ENCODE measurements around the gene KRI1.
"Not testable (repeated sequence)": the region's sequence is repeated elsewhere in the genome, so short reads cannot be mapped to it uniquely, and the experiment has no call there.

The KRI1 gene

DNA sequence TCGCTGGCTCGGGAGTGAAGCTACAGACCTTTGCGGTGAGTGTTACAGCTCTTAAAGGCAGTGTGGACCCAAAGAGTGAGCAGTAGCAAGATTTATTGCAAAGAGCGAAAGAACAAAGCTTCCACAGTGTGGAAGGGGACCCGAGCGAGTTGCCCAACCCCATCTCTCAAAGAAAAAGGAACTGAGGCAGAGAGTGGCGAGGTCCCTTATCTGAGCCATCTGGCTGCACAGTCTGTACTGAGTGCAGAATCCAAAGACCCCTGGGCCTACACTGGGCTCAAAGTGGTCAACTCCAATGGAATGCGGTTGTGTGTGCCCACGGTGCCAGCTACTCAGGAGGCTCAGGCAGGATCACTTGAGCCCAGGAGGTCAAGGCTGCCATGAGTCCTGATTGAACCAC is 26.8 kb downstream of the KRI1 start:
- H3K36me3 ChIP-seq (ENCODE audit: control insufficient read depth in 5 of 5, insufficient read depth in 5 of 5, low read length in 5 of 5); H3K4me3 ChIP-seq (ENCODE audit: low read depth in 1 of 5, low read length in 5 of 5); H3K9ac ChIP-seq (ENCODE audit: low read length in 5 of 5); H3K9me3 ChIP-seq (ENCODE audit: control insufficient read depth in 5 of 5, low read length in 5 of 5); H3K27ac ChIP-seq (ENCODE audit: low read depth, low read length); H3K4me1 ChIP-seq (ENCODE audit: control insufficient read depth in 5 of 5, insufficient read depth in 5 of 5, low read length in 5 of 5): not testable (repeated sequence)
- peaks cover 0 to 12% (median 3%) of the 10 kb centered on the region in 5 donors for H3K27me3 ChIP-seq (ENCODE audit: control insufficient read depth in 5 of 5, insufficient read depth in 4 of 5, low read length in 5 of 5)

DNA sequence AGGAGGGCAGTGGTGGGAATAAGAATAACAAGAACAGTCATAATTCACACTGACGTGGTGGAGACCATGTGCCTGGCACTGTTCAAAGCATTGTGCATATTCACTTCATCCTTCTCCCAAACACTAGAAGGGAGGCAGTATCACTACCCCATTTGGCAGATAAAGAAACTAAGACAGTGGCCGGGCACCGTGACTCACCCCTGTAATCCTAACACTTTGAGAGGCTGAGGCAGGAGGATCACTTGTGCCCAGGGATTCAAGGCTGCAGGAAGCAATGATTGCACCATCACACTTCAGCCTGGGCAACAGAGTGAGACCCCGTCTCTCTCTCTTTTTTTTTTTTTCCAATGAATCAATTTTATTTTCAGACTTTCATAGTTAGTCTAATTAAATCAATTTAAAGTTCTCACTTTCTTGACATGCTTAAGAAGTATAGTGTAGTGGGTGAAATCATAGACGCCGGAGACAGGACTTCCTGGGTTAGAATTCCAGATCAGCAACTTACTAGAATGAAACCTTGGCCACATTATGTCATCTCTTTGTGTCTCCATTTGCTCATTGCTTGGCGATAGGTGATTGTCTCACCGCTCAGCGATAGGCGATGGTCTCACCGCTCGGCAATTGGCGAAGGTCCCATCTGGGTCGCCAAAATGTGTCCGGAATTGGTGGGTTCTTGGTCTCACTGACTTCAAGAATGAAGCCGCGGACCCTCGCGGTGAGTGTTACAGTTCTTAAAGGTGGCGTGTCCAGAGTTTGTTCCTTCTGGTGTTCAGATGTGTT is 27.4 kb downstream of the KRI1 start:
- no peaks in the 10 kb centered on the region for H3K9me3 ChIP-seq (ENCODE audit: control insufficient read depth in 5 of 5, low read length in 5 of 5)
- H3K4me1 ChIP-seq (ENCODE audit: control insufficient read depth in 5 of 5, insufficient read depth in 5 of 5, low read length in 5 of 5), result peaks cover 0 to 4% (median 4%) of the 10 kb centered on the region in 5 donors
- H3K27ac ChIP-seq (ENCODE audit: low read depth, low read length), result no peak overlapping the region
- H3K27me3 ChIP-seq (ENCODE audit: control insufficient read depth in 5 of 5, insufficient read depth in 4 of 5, low read length in 5 of 5), result peaks cover 0 to 12% (median 3%) of the 10 kb centered on the region in 5 donors
- no peak overlapping the region for H3K9ac ChIP-seq (ENCODE audit: low read length in 5 of 5)
- no peak overlapping the region for H3K4me3 ChIP-seq (ENCODE audit: low read depth in 1 of 5, low read length in 5 of 5)
- H3K36me3 ChIP-seq (ENCODE audit: control insufficient read depth in 5 of 5, insufficient read depth in 5 of 5, low read length in 5 of 5), result no peaks in the 10 kb centered on the region

GRCh38 chr19:10537668-10538067 is 28.1 kb downstream of the KRI1 start:
- Histone ChIP-seq H3K9me3 (ENCODE audit: control insufficient read depth in 5 of 5, low read length in 5 of 5) (peaks cover 0 to under 1% (median 0%) of the 10 kb centered on the region in 5 donors), H3K4me3 (ENCODE audit: low read depth in 1 of 5, low read length in 5 of 5) (no peak overlapping the region), H3K9ac (ENCODE audit: low read length in 5 of 5) (no peak overlapping the region), H3K4me1 (ENCODE audit: control insufficient read depth in 5 of 5, insufficient read depth in 5 of 5, low read length in 5 of 5) (no peaks in the 10 kb centered on the region), H3K27me3 (ENCODE audit: control insufficient read depth in 5 of 5, insufficient read depth in 4 of 5, low read length in 5 of 5) (peaks cover 0 to 12% (median 3%) of the 10 kb centered on the region in 5 donors), H3K36me3 (ENCODE audit: control insufficient read depth in 5 of 5, insufficient read depth in 5 of 5, low read length in 5 of 5) (no peaks in the 10 kb centered on the region), H3K27ac (ENCODE audit: low read depth, low read length) (no peak overlapping the region)

DNA sequence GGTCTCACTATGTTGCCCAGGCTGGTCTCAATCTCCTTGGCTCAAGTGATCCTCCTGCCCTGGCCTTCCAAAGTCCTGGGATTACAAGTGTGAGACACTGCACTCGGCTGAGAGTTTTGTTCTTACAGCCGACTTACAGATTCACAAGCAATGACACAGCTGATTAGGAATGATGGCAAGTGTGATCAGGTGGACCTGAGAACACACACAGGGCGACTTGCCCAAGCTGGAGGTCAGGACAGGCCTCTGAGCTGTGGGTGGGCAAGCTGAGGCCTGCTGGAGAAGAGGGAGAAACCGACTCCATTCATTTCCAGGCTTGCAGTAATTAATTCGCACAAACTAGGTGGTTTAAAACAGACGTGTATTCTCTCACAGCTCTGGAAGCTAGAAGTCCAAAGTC is 30.2 kb downstream of the KRI1 start:
- Histone ChIP-seq H3K27me3 (ENCODE audit: control insufficient read depth in 5 of 5, insufficient read depth in 4 of 5, low read length in 5 of 5) (peaks cover 0 to 12% (median 3%) of the 10 kb centered on the region in 5 donors), H3K27ac (ENCODE audit: low read depth, low read length) (no peak overlapping the region), H3K9me3 (ENCODE audit: control insufficient read depth in 5 of 5, low read length in 5 of 5) (peaks cover 0 to 5% (median 0%) of the 10 kb centered on the region in 5 donors), H3K4me3 (ENCODE audit: low read depth in 1 of 5, low read length in 5 of 5) (no peak overlapping the region), H3K9ac (ENCODE audit: low read length in 5 of 5) (no peak overlapping the region), H3K36me3 (ENCODE audit: control insufficient read depth in 5 of 5, insufficient read depth in 5 of 5, low read length in 5 of 5) (no peaks in the 10 kb centered on the region), H3K4me1 (ENCODE audit: control insufficient read depth in 5 of 5, insufficient read depth in 5 of 5, low read length in 5 of 5) (no peaks in the 10 kb centered on the region)

DNA sequence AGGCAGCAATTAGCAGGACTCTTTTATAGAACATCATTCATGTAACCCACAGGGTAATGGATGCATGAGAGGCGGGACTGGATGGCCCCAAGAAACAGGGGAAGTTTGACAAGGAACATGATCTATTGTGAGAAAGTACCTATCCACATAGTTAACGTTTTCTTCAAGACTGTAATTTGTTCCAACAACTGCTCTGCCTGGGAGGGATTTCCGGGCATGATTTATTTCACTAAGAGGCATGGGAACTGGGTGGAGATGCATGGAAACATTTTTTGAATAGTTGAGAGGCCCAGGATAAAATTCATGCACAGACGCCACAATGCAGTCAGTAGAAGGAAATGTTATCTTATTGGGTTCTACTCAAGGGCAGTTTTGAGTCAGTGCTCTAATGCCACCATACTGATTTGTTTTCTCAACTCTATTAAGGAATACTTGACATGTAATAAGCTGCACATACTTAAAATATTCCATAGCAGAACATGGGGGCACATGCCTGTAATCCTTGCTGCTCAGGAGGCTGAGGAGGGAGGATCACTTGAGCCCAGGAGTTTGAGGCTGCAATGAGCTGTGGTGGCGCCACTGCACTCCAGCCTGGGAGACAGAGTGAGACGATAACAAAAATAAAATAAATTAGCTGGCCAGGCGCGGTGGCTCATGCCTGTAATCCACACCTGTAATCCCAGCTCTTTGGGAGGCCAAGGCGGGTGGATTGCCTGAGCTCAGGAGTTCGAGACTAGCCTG is 32.0 kb downstream of the KRI1 start:
- peak overlapping the region in 1 of 5 donors; percentile 13 for H3K9ac ChIP-seq (ENCODE audit: low read length in 5 of 5)
- peaks cover 0 to 8% (median 0%) of the 10 kb centered on the region in 5 donors for H3K27me3 ChIP-seq (ENCODE audit: control insufficient read depth in 5 of 5, insufficient read depth in 4 of 5, low read length in 5 of 5)
- H3K4me3 ChIP-seq (ENCODE audit: low read depth in 1 of 5, low read length in 5 of 5), result no peak overlapping the region
- H3K36me3 ChIP-seq (ENCODE audit: control insufficient read depth in 5 of 5, insufficient read depth in 5 of 5, low read length in 5 of 5), result no peaks in the 10 kb centered on the region
- no peaks in the 10 kb centered on the region for H3K4me1 ChIP-seq (ENCODE audit: control insufficient read depth in 5 of 5, insufficient read depth in 5 of 5, low read length in 5 of 5)
- peaks cover 0 to 5% (median 0%) of the 10 kb centered on the region in 5 donors for H3K9me3 ChIP-seq (ENCODE audit: control insufficient read depth in 5 of 5, low read length in 5 of 5)
- no peak overlapping the region for H3K27ac ChIP-seq (ENCODE audit: low read depth, low read length)

GRCh38 chr19:10532457-10532856 is 33.4 kb downstream of the KRI1 start:
- Histone ChIP-seq H3K27me3 (ENCODE audit: control insufficient read depth in 5 of 5, insufficient read depth in 4 of 5, low read length in 5 of 5) (peaks cover 0 to 8% (median 0%) of the 10 kb centered on the region in 5 donors), H3K4me1 (ENCODE audit: control insufficient read depth in 5 of 5, insufficient read depth in 5 of 5, low read length in 5 of 5) (no peaks in the 10 kb centered on the region), H3K9ac (ENCODE audit: low read length in 5 of 5) (no peak overlapping the region), H3K36me3 (ENCODE audit: control insufficient read depth in 5 of 5, insufficient read depth in 5 of 5, low read length in 5 of 5) (no peaks in the 10 kb centered on the region), H3K27ac (ENCODE audit: low read depth, low read length) (no peak overlapping the region), H3K4me3 (ENCODE audit: low read depth in 1 of 5, low read length in 5 of 5) (no peak overlapping the region), H3K9me3 (ENCODE audit: control insufficient read depth in 5 of 5, low read length in 5 of 5) (peaks cover 0 to 5% (median 0%) of the 10 kb centered on the region in 5 donors)

DNA sequence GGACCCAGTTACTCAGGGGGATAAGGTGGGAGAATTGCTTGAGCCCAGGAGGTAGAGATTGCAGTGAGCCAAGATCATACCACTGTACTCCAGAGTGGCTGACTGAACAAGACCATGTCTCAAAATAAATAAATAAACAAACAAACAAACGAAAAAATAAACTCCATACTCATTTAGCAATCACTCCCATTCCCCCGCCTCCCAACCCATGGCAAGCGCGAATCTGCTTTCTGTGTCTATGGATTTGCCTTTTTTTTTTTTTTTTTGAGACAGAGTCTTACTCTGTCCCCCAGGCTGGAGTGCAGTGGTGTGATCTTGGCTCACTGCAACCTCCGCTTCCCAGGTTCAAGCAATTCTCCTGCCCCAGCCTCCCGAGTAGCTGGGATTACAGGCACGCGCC is 38.9 kb downstream of the KRI1 start:
- not testable (repeated sequence) for H3K27me3 ChIP-seq (ENCODE audit: control insufficient read depth in 5 of 5, insufficient read depth in 4 of 5, low read length in 5 of 5); H3K27ac ChIP-seq (ENCODE audit: low read depth, low read length); H3K4me1 ChIP-seq (ENCODE audit: control insufficient read depth in 5 of 5, insufficient read depth in 5 of 5, low read length in 5 of 5); H3K9me3 ChIP-seq (ENCODE audit: control insufficient read depth in 5 of 5, low read length in 5 of 5); H3K4me3 ChIP-seq (ENCODE audit: low read depth in 1 of 5, low read length in 5 of 5); H3K9ac ChIP-seq (ENCODE audit: low read length in 5 of 5); H3K36me3 ChIP-seq (ENCODE audit: control insufficient read depth in 5 of 5, insufficient read depth in 5 of 5, low read length in 5 of 5)

DNA sequence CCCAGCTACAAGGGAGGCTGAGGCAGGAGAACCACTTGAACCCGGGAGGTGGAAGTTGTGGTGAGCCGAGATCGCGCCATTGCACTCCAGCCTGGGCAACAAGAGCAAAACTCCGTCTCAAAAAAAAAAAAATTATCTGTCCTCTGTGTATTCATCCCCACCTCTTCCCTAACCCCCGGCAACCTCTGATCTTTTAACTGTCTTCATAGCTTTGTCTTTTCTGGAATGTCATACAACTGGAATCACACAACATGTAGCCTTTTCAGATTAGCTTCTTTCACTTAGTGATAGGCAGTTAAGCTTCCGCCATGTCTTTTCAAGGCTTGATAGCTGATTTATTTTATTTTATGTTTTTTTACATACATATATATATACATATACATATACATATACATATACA is 40.2 kb downstream of the KRI1 start:
- Histone ChIP-seq H3K4me3 (ENCODE audit: low read depth in 1 of 5, low read length in 5 of 5) (no peak overlapping the region), H3K36me3 (ENCODE audit: control insufficient read depth in 5 of 5, insufficient read depth in 5 of 5, low read length in 5 of 5) (no peaks in the 10 kb centered on the region), H3K9me3 (ENCODE audit: control insufficient read depth in 5 of 5, low read length in 5 of 5) (no peaks in the 10 kb centered on the region), H3K4me1 (ENCODE audit: control insufficient read depth in 5 of 5, insufficient read depth in 5 of 5, low read length in 5 of 5) (no peaks in the 10 kb centered on the region), H3K27me3 (ENCODE audit: control insufficient read depth in 5 of 5, insufficient read depth in 4 of 5, low read length in 5 of 5) (peaks cover 0 to 6% (median 0%) of the 10 kb centered on the region in 5 donors), H3K9ac (ENCODE audit: low read length in 5 of 5) (no peak overlapping the region), H3K27ac (ENCODE audit: low read depth, low read length) (no peak overlapping the region)

DNA sequence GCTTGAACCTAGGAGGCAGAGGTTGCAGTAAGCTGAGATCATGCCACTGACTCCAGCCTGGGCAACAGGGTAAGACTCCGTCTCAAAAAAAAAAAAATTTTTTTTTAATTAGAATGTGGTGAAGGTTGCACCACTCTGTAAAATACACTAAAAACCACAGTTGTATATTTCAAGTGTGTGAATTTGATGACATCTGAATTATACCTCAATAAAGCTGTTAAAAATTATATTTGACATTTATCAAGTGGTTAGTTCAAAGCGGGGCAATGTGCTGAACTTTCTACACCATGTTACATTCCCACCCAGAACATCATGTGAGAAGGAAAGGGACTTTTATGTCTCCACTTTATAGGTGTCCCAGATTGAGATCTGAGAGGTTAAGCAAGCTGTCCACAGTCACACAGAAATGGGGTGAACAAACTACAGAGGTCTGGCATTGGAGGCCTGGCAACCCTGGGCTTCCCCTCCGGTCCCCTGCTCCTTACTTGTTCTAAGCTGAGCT is 42.6 kb downstream of the KRI1 start:
- Histone ChIP-seq H3K36me3 (ENCODE audit: control insufficient read depth in 5 of 5, insufficient read depth in 5 of 5, low read length in 5 of 5) (no peaks in the 10 kb centered on the region), H3K4me3 (ENCODE audit: low read depth in 1 of 5, low read length in 5 of 5) (no peak overlapping the region), H3K4me1 (ENCODE audit: control insufficient read depth in 5 of 5, insufficient read depth in 5 of 5, low read length in 5 of 5) (peaks cover 0 to 9% (median 7%) of the 10 kb centered on the region in 5 donors), H3K27ac (ENCODE audit: low read depth, low read length) (no peak overlapping the region), H3K27me3 (ENCODE audit: control insufficient read depth in 5 of 5, insufficient read depth in 4 of 5, low read length in 5 of 5) (peaks cover 8 to 25% (median 15%) of the 10 kb centered on the region in 5 donors), H3K9ac (ENCODE audit: low read length in 5 of 5) (no peak overlapping the region), H3K9me3 (ENCODE audit: control insufficient read depth in 5 of 5, low read length in 5 of 5) (no peaks in the 10 kb centered on the region)
